PC-3 (cell line): ENCODE results near the gene RET. TPM values are rescaled to one million over a fixed set of nuclear protein-coding genes. Genes with fewer than 3 reads are reported as not detected.

ENCODE experiments used
- ATAC-seq: fragments of 200-7000 bp; cut with Tn5 transposase; 2 replicates; pipeline ENCODE4 v1.9.1; 2020; ENCODE audit warnings: mild to moderate bottlenecking, moderate library complexity
- BruUV-seq: library from RNA; stranded (reverse); fragments of 400-500 nt; replicated peaks from 2 replicates; lab custom pipeline; 2021; lab: Mats Ljungman, UMichigan
- CTCF ChIA-PET: fragments of 300-600 bp; sonication (Branson Sonifier 250); formaldehyde crosslinking; loops from one replicate; lab custom pipeline; 2022; ENCODE audit warnings: antibody characterized with exemption; lab: Charles Lee
- POLR2A ChIA-PET: fragments of 300-600 bp; sonication (Branson Sonifier 250); formaldehyde crosslinking; loops from one replicate; lab custom pipeline; 2022; ENCODE audit warnings: antibody characterized with exemption; ENCODE audit not compliant: unreplicated experiment; lab: Charles Lee
- DNase-seq: peaks from one replicate; pipeline ENCODE4 v3.0.0-alpha.2; 2015
- H2AFZ ChIP-seq: fragments of 300-600 bp; sonication (generic); 2 replicates; pipeline ENCODE4 v1.6.0; 2016; ENCODE audit warnings: antibody characterized with exemption, low read length
- H3F3A ChIP-seq: fragments of 300-600 bp; sonication (generic); one replicate; pipeline ENCODE4 v1.6.0; 2017; ENCODE audit warnings: antibody characterized with exemption, low read length, control low read depth, mild to moderate bottlenecking; ENCODE audit not compliant: unreplicated experiment
- H3K27ac ChIP-seq: fragments of 300-600 bp; sonication (generic); 2 replicates; pipeline ENCODE4 v1.5.1; 2016; ENCODE audit warnings: mild to moderate bottlenecking, low read length
- H3K27me3 ChIP-seq: fragments of 300-600 bp; sonication (generic); 2 replicates; pipeline ENCODE4 v1.6.1; 2016; ENCODE audit warnings: low read length, mixed read lengths
- H3K36me3 ChIP-seq: fragments of 300-600 bp; sonication (generic); 2 replicates; pipeline ENCODE4 v1.6.1; 2016; ENCODE audit warnings: low read depth, mixed run types, low read length, mixed read lengths
- H3K4me1 ChIP-seq: fragments of 300-600 bp; sonication (generic); 2 replicates; pipeline ENCODE4 v1.5.1; 2016; ENCODE audit warnings: low read length; ENCODE audit not compliant: insufficient read depth
- H3K4me2 ChIP-seq: fragments of 300-600 bp; sonication (generic); 2 replicates; pipeline ENCODE4 v1.6.0; 2016; ENCODE audit warnings: low read length
- H3K4me3 ChIP-seq: fragments of 300-600 bp; sonication (generic); 2 replicates; pipeline ENCODE4 v1.5.1; 2016; ENCODE audit warnings: mild to moderate bottlenecking, low read length, mixed read lengths
- H3K79me2 ChIP-seq: fragments of 300-600 bp; sonication (generic); 2 replicates; pipeline ENCODE4 v1.6.1; 2017; ENCODE audit warnings: low read length, mixed read lengths
- H3K9ac ChIP-seq: fragments of 300-600 bp; sonication (generic); 2 replicates; pipeline ENCODE4 v1.6.0; 2016; ENCODE audit warnings: mild to moderate bottlenecking, low read length
- H3K9me2 ChIP-seq: fragments of 300-600 bp; sonication (generic); replicated peaks from 2 replicates; pipeline ENCODE4 v1.6.1; 2016; ENCODE audit warnings: mixed run types, low read length, mixed read lengths
- H3K9me3 ChIP-seq: fragments of 300-600 bp; sonication (generic); 2 replicates; pipeline ENCODE4 v1.6.1; 2016; ENCODE audit warnings: low read length, mixed read lengths
- H4K20me1 ChIP-seq: fragments of 300-600 bp; sonication (generic); 2 replicates; pipeline ENCODE4 v1.6.1; 2016; ENCODE audit warnings: low read length, mixed read lengths
- CTCF ChIP-seq: fragments of 300-600 bp; sonication (generic); conservative IDR thresholded peaks from 2 replicates; pipeline ENCODE4 v1.5.1; 2017; ENCODE audit warnings: antibody characterized with exemption, low read depth, mild to moderate bottlenecking, low read length
- EZH2 ChIP-seq: fragments of 300-600 bp; sonication (generic); IDR thresholded peaks from one replicate; pipeline ENCODE4 v1.6.1; 2017; ENCODE audit warnings: antibody characterized with exemption, mild to moderate bottlenecking, low read length; ENCODE audit not compliant: unreplicated experiment
- EZH2phosphoT487 ChIP-seq: fragments of 300-600 bp; sonication (generic); IDR thresholded peaks from 2 replicates; pipeline ENCODE4 v1.6.1; 2018; ENCODE audit warnings: mild to moderate bottlenecking, antibody characterized with exemption, low read length, borderline replicate concordance
- intact Hi-C: fragments of 100-400 bp; cut with micrococcal nuclease; formaldehyde crosslinking; loops from 2 replicates; pipeline ENCODE4 v1.9.0; 2023
- total RNA-seq: library from RNA; depleted of rRNA; stranded (reverse); fragments of >200 nt; gene quantifications from 2 replicates; pipeline ENCODE4 v1.2.3, GENCODE V29; 2014

Gene RET
- total RNA-seq, 1 experiment from 2014 or later, result not detected

- Histone ChIP-seq H3K27ac (no peak overlapping the region), H3K4me3 (no peak overlapping the region), H3K36me3 (no peaks in the 10 kb centered on the region), H2AFZ (no peak overlapping the region), H3K27me3 (no peaks in the 10 kb centered on the region), H4K20me1 (no peaks in the 10 kb centered on the region), H3K79me2 (no peaks in the 10 kb centered on the region), H3K9me2 (no peaks in the 10 kb centered on the region), H3F3A (no peaks in the 10 kb centered on the region), H3K9me3 (no peaks in the 10 kb centered on the region), H3K4me2 (no peak overlapping the region), H3K9ac (no peak overlapping the region), H3K4me1 (peaks cover 29% of the 10 kb centered on the region)
- DNase-seq (no peak), ATAC-seq (no peak)
- ChIA-PET CTCF (no interaction called here), POLR2A (no interaction called here)
- BruUV-seq, result no TSS peak
- TF ChIP-seq EZH2phosphoT487 (no peak), CTCF (no peak), EZH2 (no peak)
- intact Hi-C loops, result no loop called here
Observed at GRCh38 chr10:43131256-43131655, 54.4 kb downstream of the RET start.

- Histone ChIP-seq H3K9me2 (no peaks in the 10 kb centered on the region), H3K9ac (no peak overlapping the region), H3K4me2 (no peak overlapping the region), H3K36me3 (no peaks in the 10 kb centered on the region), H3F3A (no peaks in the 10 kb centered on the region), H3K27me3 (no peaks in the 10 kb centered on the region), H3K27ac (no peak overlapping the region), H3K9me3 (no peaks in the 10 kb centered on the region), H3K4me1 (peaks cover 31% of the 10 kb centered on the region), H4K20me1 (no peaks in the 10 kb centered on the region), H3K4me3 (no peak overlapping the region), H3K79me2 (no peaks in the 10 kb centered on the region), H2AFZ (no peak overlapping the region)
- ATAC-seq (no peak), DNase-seq (no peak)
- TF ChIP-seq CTCF (no peak), EZH2phosphoT487 (no peak), EZH2 (no peak)
- intact Hi-C loops, result no loop called here
- ChIA-PET CTCF (interaction anchor here (0.6 kb wide), 1 partner anchor 40 kb away, joined by 3 read pairs; no protein-coding TSS in a partner anchor), POLR2A (no interaction called here)
- no TSS peak for BruUV-seq
Observed at GRCh38 chr10:43131906-43132305, 55.0 kb downstream of the RET start.

- peaks cover 33% of the 10 kb centered on the region for H3K4me1 ChIP-seq
- TF ChIP-seq CTCF (no peak), EZH2 (no peak), EZH2phosphoT487 (no peak)
- H3K36me3 ChIP-seq, result no peaks in the 10 kb centered on the region
- no peaks in the 10 kb centered on the region for H3K9me2 ChIP-seq
- ATAC-seq, result no peak
- no TSS peak for BruUV-seq
- no peak overlapping the region for H3K4me3 ChIP-seq
- H3K9me3 ChIP-seq, result no peaks in the 10 kb centered on the region
- H3K27me3 ChIP-seq, result no peaks in the 10 kb centered on the region
- H4K20me1 ChIP-seq, result no peaks in the 10 kb centered on the region
- ChIA-PET CTCF (no interaction called here), POLR2A (no interaction called here)
- DNase-seq, result no peak
- no peaks in the 10 kb centered on the region for H3F3A ChIP-seq
- H3K9ac ChIP-seq, result no peak overlapping the region
- no peak overlapping the region for H3K4me2 ChIP-seq
- no peaks in the 10 kb centered on the region for H3K79me2 ChIP-seq
- intact Hi-C loops, result no loop called here
- no peak overlapping the region for H3K27ac ChIP-seq
- no peak overlapping the region for H2AFZ ChIP-seq
Observed at GRCh38 chr10:43132867-43133787, 56.3 kb downstream of the RET start.
